NT2/D1 (cell line): ENCODE measurements around the gene ANK3.

Experiments used
- SUZ12 ChIP-seq: IDR thresholded peaks from 2 replicates; pipeline ENCODE4 v1.6.1; 2011; ENCODE audit not compliant: insufficient read length, insufficient read depth; ENCODE audit errors: extremely low read depth
- YY1 ChIP-seq: IDR thresholded peaks from 2 replicates; pipeline ENCODE4 v1.6.1; 2011; ENCODE audit not compliant: insufficient read length, insufficient read depth

DNA sequence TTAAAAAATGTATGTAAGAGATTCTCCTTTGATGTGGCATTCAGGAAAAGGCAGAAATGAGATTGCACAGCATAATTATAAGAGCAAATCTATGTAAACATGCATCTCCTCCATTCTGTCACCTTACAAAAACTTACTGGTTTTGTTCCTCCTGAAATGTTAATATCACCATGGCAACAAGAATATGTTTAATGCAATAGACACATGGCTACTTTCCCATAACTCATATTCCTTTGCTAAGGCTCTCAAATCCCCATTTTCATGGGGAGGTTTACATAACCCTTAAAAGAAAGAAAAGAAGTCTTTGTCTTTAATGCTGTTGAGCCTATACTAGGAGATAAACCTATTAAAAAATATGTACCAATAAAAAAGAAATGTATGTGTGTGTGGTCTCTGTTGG is 136.2 kb downstream of the ANK3 start:
- TF ChIP-seq YY1 = no peak
- TF ChIP-seq SUZ12 = no peak
